GM18907 (cell line): Measurements from ENCODE around the gene LPP.
"Not testable (repeated sequence)": the region's sequence is repeated elsewhere in the genome, so short reads cannot be mapped to it uniquely, and the experiment has no call there.

ENCODE experiments used
- ATAC-seq: cut with Tn5 transposase; IDR thresholded peaks from one replicate; pipeline ENCODE4 v1.9.1; 2021; ENCODE audit warnings: mild to moderate bottlenecking, moderate library complexity; ENCODE audit not compliant: unreplicated experiment

The LPP gene

DNA sequence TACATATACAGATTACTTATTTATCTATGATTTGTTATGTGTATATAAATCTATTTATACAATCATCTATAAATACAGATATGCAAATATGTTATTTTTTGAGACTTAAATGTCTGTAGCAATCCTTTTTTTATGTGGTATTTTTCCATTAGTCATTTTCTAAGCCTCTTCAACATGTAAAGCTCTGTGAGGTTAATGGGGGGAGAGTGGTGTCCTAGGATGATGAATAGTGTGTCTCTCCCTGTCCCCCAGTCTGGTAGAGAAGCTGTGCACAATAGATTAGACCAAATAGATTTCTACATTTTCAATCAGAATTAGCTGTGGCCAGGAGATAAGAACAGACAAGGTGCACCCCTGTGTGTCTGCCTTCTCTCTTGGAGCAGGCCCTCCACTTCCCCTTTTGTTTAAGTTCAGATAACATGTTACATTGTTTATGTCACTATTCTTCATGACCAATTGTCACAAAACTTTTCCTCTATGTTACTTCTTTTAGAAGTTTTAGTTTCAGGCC is 453.9 kb downstream of the LPP start:
- no peak for ATAC-seq

DNA sequence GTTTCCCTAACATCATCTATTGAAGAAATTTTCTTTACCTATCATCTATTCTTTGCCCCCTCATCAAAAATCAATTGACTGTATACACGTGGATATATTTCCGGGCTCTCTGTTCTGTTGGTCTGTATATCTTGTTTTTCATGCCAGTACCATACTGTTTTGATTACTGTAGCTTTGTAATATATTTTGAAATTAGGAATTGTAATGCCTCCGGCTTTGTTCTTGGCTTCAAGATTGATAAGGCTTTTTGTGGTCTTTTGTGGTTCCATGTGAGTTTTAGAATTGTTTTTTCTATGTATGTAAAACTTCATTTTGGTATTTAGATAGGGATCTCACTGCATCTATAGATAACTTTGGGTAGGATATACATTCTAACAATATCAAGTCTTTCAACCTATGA is 454.4 kb downstream of the LPP start:
- no peak for ATAC-seq

DNA sequence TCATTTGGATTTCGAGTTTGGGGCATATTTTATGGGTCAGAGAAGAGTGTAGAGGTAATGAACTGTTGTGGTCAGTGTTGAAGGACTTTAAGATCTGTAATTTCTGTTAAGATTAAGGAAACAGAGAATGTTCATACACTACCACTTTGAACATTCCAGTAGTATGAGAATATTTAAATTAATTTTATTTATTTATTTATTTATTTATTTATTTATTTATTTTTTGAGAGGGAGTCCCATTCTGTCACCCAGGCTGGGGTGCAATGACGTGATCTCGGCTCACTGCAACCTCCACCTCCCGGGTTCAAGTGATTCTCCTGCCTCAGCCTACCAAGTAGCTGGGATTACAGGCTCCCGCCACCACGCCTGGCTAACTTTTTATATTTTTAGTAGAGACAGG is 459.8 kb downstream of the LPP start:
- ATAC-seq, result not testable (repeated sequence)

DNA sequence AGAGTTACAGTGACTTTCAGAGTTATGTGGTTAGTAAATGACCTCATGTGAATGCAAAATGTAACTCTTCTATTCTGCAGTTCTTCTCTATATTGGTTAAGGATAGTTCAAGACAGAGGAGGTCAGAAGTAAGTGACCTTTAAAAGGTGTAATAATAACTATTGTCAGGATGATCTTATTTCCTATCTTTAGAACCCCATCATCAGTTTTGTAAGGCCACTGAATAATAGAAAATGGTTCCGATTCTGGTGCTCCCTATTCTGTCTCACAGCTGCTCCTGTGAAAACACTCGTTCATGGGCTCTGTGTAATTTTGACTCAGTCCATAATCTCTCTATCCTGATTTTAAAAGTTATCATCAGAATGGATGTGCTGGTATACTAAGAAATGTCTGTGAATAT is 463.3 kb downstream of the LPP start:
- no peak for ATAC-seq

DNA sequence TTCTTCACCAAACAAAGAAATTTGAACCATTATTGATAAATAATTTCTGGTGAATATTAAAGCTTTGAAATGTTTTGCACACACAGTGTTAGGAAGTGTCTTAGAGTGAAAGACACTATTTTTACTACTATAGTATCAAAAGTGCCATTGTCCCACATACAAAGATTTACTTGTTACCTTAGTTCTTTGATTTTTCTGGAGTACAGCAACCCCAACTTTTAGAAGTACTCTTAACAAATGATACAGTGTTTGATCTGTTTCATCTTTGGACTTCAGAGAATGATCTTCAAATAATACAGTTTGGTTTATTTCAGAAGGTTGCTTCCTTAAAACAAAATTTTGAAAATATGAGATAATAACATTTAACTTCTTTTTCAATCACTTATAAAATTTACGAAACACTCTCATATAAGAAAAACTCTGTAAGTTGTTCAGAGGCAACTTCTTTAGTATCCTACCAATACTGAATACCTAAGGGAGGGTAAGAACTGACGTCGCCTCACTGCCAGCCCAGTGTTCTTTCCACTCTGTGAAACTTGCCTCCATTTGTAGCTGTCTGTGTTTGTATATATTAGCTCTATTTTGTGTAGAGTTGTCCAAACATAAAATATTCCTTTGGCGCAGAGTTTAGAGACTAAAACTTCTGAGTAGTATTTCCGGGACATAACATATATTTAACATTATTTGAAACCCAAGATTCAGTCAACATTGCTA is 464.2 kb downstream of the LPP start:
- no peak for ATAC-seq

DNA sequence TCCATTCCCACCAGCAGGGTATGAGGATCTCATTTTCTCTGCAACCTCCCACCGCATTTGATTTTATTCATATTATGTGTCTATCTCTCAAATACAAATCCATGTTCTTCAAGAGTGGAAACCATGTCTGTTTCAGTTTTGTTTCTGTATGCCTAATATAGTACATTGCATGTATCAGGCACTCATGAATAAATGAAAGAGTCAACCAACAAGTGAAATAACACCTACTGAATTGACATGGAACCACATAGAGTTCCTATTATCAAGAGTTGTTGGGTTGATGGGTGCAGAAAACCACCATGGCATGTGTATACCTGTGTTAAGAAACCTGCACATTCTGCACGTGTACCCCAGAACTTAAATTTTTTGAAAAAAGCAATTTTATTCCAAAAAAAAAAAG is 466.8 kb downstream of the LPP start:
- ATAC-seq, result no peak

DNA sequence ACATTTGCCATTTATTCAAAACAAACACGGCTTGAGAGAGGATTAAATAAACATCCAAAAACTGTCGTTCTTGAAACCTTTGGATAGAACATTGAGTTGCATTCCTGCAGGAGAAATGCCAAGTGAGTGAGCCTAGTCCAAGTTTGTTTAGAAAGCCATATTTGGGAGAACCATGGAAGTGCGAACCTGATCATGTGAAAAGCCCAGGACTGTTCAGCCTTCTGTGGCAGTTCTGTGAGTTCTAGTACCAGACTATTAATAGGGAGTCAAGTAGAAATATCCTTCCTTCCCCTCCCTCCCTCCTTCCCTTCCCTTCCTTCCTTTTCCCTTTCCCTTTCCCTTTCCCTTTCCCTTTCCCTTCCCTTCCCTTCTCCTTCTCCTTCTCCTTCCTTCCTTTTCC is 470.4 kb downstream of the LPP start:
- ATAC-seq, result no peak

DNA sequence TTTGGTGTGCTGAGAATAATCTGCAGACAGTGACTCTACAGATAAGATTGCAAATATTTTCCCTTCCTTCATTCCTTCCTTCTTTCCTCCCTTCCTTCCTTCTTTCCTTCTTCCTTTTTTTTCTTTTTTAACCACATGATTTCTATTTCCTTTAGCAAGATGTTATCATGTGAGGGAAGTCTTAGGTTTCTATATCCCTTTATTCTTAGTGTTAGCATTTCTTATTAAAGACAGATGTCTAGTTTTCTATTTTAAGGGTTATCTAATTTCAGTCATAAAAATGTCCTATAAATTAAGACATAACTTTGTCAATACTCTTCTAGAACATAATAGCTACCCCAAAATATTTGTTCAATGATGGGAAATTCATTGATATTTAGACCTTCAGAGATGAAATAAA is 470.9 kb downstream of the LPP start:
- ATAC-seq, result no peak

DNA sequence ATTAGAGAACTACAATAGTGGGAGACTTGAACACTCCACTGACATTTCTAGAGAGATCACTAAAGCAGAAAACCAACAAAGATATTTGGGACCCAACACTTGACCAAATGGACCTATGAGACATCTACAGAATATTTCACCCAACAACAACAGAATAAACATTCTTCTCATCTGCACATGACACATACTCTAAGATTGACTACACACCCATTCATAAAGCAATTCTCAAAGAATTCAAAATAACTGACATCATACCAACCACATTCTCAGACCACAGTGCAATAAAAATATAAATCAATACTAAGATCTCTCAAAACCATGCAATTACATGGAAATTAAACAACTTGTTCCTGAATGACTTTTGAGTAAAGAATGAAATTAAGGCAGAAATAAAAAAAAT is 473.7 kb downstream of the LPP start:
- ATAC-seq, result no peak

DNA sequence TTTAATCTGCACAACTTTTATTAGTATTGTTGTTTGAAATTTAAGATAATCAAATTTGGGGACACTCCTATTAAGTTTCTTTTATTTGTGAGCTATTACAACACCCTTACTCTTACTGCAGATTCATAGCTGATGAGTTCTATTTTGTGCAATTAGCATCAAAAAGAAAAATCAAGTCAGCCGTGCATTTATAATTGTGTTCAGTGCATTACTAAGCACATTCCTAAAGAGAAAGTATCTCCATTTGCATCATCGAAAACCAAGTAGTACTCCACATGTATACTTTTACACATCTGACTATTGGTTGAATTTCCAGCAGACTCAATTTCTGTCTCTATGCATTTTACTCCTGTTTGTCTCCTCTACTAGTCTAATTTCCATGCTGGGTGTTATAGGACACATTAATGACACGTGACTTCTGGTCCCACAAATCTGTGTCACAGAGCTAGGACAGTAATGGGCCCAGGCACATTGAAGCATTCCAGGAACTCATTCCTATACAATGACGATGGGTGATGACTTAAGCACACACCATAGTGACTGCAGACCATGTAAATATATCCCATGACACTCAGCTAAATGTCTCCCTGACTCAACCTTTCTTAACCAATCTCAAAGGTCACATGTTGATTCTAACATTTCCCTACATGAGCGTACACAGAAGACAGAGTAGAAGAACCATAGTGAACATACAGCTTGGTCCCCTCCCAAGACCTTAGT is 477.5 kb downstream of the LPP start:
- no peak for ATAC-seq

DNA sequence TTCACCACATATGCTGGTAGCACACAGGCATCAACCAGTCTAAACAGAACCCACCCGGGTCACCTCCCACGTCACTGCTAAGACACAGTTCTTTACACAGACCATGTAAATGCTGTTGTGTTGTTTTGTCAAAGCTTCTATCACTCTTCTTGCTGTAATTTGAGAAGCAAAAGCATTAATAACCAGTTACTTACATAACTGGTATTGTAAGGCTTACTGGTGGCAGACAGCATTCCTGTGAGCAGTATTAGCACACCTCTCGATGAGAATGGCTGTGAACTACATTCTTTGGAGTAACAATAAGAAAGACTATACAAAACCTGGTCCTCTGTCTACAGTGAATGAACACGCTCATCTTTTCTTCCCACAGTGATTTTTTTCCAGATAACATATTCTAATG is 479.2 kb downstream of the LPP start:
- ATAC-seq, result no peak

DNA sequence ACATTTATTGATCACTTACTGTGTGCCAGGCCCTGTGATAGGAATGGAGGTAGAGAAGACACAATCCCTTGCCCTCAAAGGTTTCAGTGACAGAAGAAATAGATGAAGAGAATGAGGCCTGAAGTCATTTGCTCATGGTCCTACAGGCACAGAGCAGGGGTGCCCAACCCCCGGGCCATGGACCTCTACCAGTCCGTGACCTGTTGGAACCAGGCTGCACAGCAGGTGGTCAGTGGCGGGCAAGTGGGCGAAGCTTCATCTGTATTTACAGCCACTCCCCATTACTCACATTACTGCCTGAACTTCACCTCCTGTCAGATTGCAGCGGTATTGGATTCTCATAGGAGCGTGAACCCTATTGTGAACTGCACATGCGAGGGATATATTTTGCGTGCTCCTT is 480.3 kb downstream of the LPP start:
- ATAC-seq, result no peak

DNA sequence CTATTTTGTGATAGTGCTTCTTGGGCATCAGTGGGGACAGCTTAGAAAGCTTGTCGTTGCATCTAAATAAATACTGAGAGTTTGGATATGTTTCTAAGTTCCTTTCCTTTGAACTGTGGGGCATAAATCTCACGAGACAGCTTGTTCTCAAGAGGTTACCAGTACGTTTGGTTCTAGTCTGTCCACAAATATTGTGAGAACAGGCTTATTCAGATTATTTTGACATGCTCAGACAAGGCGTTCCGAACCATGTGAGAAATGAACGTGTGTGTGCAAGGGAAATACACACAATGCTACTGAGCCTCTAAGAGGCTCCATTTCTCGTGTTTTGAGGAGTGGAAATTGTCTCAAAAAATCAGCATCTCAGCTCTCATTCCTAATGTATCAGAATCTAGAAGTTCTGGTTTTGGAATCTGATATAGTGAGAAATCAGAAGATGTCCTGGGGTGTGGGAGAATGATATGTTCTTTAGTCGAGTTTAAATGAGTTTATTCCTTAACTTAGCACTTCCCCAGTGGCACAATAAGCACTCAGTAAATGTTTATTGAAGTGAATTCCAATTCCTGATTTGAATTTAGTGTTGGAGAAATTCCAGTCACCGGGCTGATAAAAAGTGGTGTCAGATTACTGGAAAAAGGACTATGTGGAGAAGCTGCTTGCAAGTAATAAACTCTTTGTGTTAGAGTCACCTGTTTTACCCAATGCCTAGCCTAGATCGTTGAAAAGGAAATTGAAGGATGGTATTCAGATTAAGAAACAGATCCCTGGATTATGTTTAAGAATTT is 481.5 kb downstream of the LPP start:
- no peak for ATAC-seq

DNA sequence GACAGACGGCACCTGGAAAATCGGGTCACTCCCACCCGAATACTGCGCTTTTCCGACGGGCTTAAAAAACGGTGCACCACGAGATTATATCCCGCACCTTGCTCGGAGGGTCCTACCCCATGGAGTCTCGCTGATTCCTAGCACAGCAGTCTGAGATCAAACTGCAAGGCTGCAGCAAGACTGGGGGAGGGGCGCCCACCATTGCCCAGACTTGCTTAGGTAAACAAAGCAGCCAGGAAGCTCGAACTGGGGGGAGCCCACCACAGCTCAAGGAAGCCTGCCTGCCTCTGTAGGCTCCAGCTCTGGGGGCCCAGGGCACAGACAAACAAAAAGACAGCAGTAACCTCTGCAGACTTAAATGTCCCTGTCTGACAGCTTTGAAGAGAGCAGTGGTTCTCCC is 482.3 kb downstream of the LPP start:
- not testable (repeated sequence) for ATAC-seq

DNA sequence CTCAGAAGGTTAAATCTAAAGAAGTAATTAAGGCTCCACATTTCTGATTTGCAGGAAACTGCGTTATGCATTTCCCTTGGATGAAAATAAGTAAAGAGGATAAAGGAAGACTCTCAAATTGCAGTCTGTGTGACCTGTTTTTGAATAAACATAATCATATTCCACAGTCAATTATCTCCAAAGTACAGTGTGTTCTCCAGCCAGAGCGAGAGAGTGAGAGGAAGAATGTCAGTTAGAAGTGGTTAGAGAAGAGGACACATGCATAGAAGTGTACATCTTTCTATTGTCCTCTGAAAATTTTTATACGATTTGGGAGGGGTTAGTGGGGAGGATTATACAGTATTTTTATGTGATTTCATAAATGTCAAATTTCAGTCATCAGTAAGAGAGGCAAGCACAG is 487.1 kb downstream of the LPP start:
- ATAC-seq, result no peak

DNA sequence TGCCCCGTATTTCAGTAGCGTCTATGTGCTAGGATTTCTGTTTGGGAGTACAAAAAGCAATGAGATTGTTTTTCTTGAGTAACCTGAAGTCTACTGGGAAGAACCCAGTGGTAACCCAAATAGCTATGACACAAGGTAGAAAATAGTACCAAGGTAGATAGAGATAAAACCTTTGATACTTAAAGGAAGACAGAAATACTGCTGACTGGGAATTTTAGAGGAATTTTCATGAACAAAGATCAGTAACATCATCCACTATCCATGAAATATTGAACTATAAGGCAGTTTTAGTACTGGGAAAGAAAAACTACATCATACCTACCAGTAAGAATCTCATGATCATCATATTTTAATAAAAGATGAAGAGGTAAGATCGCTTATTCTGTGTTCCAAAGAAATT is 489.8 kb downstream of the LPP start:
- no peak for ATAC-seq

DNA sequence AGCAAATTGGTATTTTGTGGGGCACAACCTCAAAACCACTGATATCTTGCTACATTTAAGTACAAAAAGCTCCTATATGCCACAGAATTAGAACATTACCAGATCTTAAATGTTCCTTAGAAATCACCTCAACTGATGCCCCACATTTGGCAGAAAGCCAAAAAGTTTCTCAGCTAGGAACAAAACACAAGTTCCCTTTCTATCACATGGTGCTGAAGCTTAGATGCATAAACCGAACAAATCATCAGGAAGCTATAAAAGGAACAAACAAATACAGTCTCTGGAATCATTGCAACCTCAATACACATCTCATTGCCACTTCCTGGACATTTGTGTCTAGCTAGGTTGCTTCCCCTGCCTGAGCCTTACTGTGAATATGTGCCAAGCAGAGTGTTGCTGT is 492.6 kb downstream of the LPP start:
- ATAC-seq, result no peak

DNA sequence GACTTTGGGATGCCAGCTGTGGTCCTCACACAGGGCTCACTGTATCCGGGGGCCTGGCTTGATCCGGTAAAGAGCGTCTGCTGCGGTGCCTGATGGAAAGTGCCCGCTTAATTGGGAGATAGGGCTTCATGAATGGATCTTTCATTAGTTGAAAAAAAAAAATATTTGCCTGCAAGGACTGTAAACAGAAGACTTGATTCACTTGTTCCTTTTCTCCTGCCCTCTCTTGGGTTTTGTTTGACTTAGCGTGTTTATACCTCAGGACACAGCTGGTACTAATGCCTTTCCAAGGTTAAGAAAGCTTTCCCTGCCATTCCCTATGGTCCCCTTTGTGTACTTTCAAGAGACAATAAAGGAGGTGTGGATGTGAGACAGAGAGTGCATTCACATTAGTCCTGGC is 493.3 kb downstream of the LPP start:
- ATAC-seq, result no peak

DNA sequence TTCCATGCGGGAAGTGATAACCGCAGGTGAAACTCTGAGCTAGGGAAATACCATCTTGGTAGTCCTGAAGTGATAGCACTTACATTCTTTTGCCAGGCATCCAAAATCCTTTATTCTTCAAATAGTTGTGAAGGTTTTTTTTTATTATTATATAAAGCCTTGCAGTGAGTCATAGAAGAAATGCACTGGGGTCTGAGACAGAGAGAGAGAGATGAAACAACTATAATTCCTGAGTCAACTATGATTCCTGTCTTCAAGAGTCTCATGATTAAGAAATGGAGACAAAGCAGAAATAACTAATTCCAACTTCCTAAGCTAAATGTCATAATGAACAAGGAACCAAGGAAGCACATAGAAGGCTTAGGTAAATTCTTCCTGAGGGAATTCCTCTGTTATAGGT is 495.6 kb downstream of the LPP start:
- ATAC-seq, result no peak

DNA sequence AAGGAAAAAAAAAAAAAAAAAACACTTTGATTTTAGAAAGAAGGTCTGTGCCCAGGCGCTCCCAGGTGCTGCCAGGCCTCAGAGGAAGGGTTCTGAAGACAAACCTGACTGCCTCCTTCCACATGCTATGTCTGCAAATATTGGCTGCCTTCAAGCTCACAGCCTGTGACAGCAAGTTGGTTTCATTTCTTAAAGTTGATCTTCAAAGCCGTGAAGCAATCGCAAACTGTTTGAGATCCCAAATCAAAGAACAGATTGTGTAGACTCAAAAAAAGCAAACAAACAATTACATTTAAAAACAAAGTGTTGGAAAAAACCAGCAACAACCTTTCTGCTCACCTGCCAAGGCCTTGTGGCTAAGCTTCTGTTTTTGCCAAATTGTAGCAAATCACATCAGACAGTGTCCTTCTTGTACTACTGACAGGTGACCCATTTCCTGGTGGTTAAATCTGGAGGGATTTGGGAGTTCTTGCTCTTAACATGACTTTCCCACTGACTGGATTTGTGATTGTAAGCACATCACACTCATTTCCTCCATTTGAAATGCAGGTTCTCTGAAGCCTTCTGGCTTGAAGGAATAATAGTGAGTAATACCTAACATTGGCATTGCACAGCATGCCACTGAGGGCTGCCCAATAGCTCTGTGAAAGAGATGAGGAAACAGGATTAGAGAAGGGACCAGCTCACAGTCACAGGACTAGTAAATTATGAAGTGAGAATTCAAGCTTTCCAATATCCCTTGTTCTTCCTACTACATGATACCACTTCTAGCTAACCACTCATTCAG is 502.4 kb downstream of the LPP start:
- ATAC-seq, result no peak

DNA sequence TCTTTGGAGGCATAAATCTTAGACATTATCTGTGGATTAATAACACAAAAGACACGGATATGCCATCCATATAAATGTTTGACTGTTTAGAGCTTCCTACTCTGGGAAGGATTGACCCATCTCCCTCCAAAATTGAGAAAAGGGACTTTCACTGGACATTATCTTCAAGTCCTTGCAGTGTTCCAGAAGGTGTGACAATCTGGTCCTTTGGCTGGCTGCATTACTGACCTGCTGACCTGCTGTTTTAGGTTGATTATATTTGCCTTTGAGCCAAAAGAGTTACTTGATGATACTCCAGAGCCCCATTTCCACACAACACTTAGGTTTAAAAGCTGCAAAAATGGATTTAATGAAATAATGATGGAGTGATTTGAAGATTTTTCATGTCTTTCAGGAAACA is 504.6 kb downstream of the LPP start:
- ATAC-seq, result no peak
